GM13977 (cell line): ENCODE measurements around the gene ATF1.
"Not testable (repeated sequence)": the region's sequence is repeated elsewhere in the genome, so short reads cannot be mapped to it uniquely, and the experiment has no call there.

Experiments used
- DNase-seq: peaks from one replicate; pipeline ENCODE4 v3.0.0; 2012; ENCODE audit warnings: low spot score
- CTCF ChIP-seq: IDR thresholded peaks from 2 replicates; pipeline ENCODE4 v1.5.1; 2012; ENCODE audit warnings: mild to moderate bottlenecking, control low read depth; ENCODE audit not compliant: insufficient read depth; ENCODE audit errors: extremely low read depth, missing control alignments
- in situ Hi-C: fragments of 300-500 bp; cut with MboI; formaldehyde crosslinking; loops from one replicate; pipeline ENCODE4 v1.12.0; 2022; ENCODE audit warnings: low sequenced_read_pairs, low pct_unique_long_range_greater_than_20kb, mixed read lengths, inconsistent platforms; ENCODE audit not compliant: unreplicated experiment

The ATF1 gene

GRCh38 chr12:50787618-50788017 is 23.7 kb downstream of the ATF1 start:
- in situ Hi-C loops, result no loop called here
- TF ChIP-seq CTCF, result no peak
- DNase-seq, result no peak

- in situ Hi-C loops, result no loop called here
- no peak for TF ChIP-seq CTCF
- no peak for DNase-seq
These were observed 24.7 kb downstream of the ATF1 start for GRCh38 chr12:50788561-50788960.

- in situ Hi-C loops, result no loop called here
- DNase-seq, result no peak
These were observed 26.2 kb downstream of the ATF1 start for GRCh38 chr12:50790081-50790480.

GRCh38 chr12:50799908-50800307 is 36.0 kb downstream of the ATF1 start:
- TF ChIP-seq CTCF, result no peak
- in situ Hi-C loops, result loop anchor here (25.0 kb wide), 1 partner anchor 537 kb away; the partner anchor contains the start of gene CELA1
- no peak for DNase-seq

More at GRCh38 chr12:50790081-50790480, 26.2 kb downstream of the ATF1 start:
- no peak for TF ChIP-seq CTCF

GRCh38 chr12:50803230-50803875 is 39.5 kb downstream of the ATF1 start:
- in situ Hi-C loops, result loop anchor here (25.0 kb wide), 1 partner anchor 534 kb away; the partner anchor contains the start of gene CELA1
- no peak for DNase-seq
- no peak for TF ChIP-seq CTCF

GRCh38 chr12:50806176-50806575 is 42.3 kb downstream of the ATF1 start:
- no peak for TF ChIP-seq CTCF
- in situ Hi-C loops, result loop anchor here (25.0 kb wide), 1 partner anchor 531 kb away; the partner anchor contains the start of gene CELA1
- no peak for DNase-seq

GRCh38 chr12:50809131-50809530 is 45.2 kb downstream of the ATF1 start:
- in situ Hi-C loops, result loop anchor here (25.0 kb wide), 1 partner anchor 528 kb away; the partner anchor contains the start of gene CELA1
- DNase-seq, result not testable (repeated sequence)

- in situ Hi-C loops, result loop anchor here (25.0 kb wide), 1 partner anchor 522 kb away; the partner anchor contains the start of gene CELA1
These were observed 51.0 kb downstream of the ATF1 start for GRCh38 chr12:50814921-50815320.

More at GRCh38 chr12:50814921-50815320, 51.0 kb downstream of the ATF1 start:
- not testable (repeated sequence) for DNase-seq
